GM18526 (cell line): ENCODE measurements around the gene FAM222B.

Experiments
- POLR2A ChIP-seq: IDR thresholded peaks from 3 replicates; pipeline ENCODE4 v1.6.1; 2011; ENCODE audit not compliant: insufficient read length; ENCODE audit errors: extremely low read depth

Gene FAM222B

GRCh38 chr17:28746611-28747050, 96.0 kb downstream of the FAM222B start:
- peak; percentile 19 for TF ChIP-seq POLR2A

- no peak for TF ChIP-seq POLR2A
These were observed 96.7 kb downstream of the FAM222B start for GRCh38 chr17:28745786-28746411.

- no peak for TF ChIP-seq POLR2A
These were observed 97.4 kb downstream of the FAM222B start for GRCh38 chr17:28744972-28745785.

GRCh38 chr17:28744104-28744971, 98.3 kb downstream of the FAM222B start:
- TF ChIP-seq POLR2A: no peak

- TF ChIP-seq POLR2A: peak; percentile 98
These were observed 99.1 kb downstream of the FAM222B start, which contains the start of gene TRAF4 for GRCh38 chr17:28743243-28744103. Gene TRAF4, plus strand, starts transcription at chr17:28744011. Its CDS starts 102 bp downstream, at chr17:28744113.

GRCh38 chr17:28741358-28742349, 100.9 kb downstream of the FAM222B start:
- no peak for TF ChIP-seq POLR2A

GRCh38 chr17:28740406-28741357, 101.9 kb downstream of the FAM222B start:
- no peak for TF ChIP-seq POLR2A

- TF ChIP-seq POLR2A: peak; percentile 34
These were observed 103.8 kb downstream of the FAM222B start for GRCh38 chr17:28738680-28739384.

GRCh38 chr17:28737770-28738679, 104.6 kb downstream of the FAM222B start:
- peak; percentile 73 for TF ChIP-seq POLR2A

- no peak for TF ChIP-seq POLR2A
These were observed 105.3 kb downstream of the FAM222B start for GRCh38 chr17:28737316-28737715.

- TF ChIP-seq POLR2A: no peak
These were observed 107.3 kb downstream of the FAM222B start for GRCh38 chr17:28735242-28735722.
